LoVo (cell line): ENCODE results near the gene SCRN2.

Experiments used
- DNase-seq: peaks from one replicate; pipeline ENCODE4 v3.0.0-alpha.2; 2016; ENCODE audit warnings: low spot score

SCRN2 gene

DNA sequence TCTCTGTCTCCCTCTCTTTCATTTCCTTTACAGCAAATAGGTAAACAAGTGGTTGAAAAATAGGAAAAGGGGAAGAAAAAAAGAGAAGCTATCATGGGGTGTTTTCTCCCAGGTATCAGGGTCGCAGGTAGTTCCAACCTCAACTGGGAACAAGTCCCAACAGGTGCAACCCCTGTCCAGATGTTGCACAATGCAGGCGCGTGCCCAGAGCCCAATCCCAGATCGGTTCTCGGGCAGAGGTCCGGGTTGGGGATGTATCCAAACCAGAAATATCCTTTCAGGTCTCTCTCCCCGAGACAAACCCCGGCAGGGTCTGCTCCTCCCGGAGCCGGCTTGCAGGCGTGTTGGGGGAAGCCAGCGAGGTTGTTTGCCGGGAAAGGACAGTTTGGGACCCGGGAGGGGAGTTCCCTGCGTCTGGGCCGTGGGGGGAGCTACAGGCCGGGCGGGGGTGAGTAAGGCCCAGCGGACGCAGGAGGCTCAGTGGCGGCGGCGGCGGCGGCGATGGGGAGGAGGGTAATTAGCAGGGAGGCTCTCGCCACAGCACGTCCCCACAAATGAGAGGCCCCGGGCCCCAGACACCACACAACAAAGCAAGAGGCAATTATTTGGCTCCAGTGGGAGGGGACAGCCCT is 31.1 kb upstream of the SCRN2 start:
- no peak for DNase-seq

DNA sequence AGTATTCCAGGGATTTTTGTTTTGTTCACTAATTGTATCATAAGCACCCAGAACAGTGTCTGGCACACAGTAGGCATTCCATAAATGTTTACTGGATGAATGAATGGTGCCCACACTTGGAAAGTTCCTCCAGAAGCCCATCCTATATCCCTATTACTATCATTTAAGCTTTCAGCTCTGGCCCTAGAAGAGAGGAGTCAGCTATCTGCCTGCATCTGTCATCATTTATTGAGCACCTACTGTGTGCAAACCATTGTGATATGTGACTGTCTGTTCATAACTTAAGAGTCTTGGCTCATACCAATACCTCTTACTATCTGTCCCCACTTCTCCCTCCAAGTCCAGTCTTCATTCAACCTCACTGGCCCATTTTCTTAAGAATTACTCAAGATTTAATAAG is 30.0 kb upstream of the SCRN2 start:
- DNase-seq = no peak

DNA sequence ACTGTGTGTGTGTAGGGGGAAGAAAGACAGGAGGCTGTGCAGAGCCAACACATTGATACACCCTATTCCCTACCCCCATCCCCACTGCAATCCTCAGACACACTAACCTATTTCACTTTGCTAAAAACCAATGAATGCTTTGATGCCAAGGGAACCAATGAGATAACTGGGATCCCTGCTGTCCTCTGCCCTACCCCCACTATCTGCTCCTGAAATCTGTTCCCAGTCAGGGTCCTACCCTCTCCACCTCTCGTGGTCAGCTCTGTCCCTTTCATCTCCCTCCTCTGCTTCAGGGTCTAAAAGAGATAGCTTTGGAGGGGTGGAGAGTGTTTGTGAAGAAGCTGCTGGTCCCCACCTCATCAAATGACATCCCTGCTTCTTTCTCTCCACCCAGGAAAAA is 29.0 kb upstream of the SCRN2 start:
- no peak for DNase-seq

- DNase-seq = no peak
Observed at GRCh38 chr17:47869114-47869513, 28.0 kb upstream of the SCRN2 start.

- no peak for DNase-seq
Observed at GRCh38 chr17:47867813-47868533, 26.9 kb upstream of the SCRN2 start.

GRCh38 chr17:47866941-47867340 is 25.9 kb upstream of the SCRN2 start:
- no peak for DNase-seq

DNA sequence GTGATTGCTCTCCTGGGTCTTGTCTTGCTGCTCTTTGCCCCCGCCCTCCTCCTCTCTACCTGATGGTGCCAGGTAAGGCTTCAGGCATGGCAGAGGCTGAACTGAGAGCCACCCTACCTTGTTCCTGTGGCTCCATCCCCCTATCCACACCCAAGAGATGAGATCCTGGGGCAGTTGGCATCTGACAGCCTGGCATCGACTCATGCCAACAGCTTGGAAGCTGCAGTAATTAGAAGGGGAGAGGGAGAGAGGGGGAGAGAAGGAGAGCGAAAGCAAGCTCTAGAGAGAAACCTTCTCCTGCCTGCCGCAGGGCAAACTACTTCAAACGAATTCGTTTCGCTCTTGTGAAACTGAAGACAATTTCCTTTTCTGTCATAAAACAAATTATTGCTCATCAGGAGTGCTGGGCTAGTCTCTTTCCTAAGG is 23.7 kb upstream of the SCRN2 start:
- no peak for DNase-seq

DNA sequence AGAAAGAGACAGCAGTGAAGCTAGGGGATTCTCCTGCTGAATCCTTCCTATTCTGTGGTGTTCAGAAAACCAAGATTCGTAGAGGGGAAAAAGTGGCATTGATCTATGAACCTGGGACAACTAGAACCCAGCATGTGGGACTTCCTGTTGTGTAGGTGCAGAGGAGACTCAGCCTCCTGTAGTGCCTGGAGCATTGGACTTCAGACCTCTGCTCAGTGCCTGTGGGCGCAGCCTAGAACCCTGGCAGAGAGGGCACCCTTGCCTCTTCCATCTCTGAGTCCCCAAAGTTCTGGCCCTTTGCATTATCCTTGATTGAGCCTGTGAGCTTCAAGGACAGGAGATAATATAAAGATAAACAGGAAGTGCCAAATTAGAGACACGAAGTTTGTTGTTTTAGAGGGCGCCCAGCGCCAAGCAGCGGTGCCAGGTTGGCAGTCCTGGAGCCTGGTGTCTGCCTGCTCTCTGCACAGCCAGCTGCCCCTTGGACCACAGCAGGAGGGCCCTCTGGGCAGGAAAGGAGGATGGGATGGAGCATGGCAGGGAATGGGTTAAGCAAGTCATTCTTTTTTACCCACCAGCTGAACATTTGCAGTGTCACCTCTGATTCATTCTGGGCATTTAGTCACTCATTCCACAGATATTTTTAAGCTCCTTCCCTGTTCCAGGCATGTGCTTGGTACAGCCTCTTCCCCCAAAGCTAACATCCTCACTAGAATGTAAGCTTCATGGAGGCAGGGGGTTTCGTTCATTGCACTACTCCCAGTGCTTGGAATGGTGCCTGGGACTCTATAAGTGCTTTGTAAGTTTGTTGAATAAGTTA is 21.8 kb upstream of the SCRN2 start:
- DNase-seq = peak; percentile 41

- no peak for DNase-seq
Observed at GRCh38 chr17:47860386-47860785, 19.3 kb upstream of the SCRN2 start.

DNA sequence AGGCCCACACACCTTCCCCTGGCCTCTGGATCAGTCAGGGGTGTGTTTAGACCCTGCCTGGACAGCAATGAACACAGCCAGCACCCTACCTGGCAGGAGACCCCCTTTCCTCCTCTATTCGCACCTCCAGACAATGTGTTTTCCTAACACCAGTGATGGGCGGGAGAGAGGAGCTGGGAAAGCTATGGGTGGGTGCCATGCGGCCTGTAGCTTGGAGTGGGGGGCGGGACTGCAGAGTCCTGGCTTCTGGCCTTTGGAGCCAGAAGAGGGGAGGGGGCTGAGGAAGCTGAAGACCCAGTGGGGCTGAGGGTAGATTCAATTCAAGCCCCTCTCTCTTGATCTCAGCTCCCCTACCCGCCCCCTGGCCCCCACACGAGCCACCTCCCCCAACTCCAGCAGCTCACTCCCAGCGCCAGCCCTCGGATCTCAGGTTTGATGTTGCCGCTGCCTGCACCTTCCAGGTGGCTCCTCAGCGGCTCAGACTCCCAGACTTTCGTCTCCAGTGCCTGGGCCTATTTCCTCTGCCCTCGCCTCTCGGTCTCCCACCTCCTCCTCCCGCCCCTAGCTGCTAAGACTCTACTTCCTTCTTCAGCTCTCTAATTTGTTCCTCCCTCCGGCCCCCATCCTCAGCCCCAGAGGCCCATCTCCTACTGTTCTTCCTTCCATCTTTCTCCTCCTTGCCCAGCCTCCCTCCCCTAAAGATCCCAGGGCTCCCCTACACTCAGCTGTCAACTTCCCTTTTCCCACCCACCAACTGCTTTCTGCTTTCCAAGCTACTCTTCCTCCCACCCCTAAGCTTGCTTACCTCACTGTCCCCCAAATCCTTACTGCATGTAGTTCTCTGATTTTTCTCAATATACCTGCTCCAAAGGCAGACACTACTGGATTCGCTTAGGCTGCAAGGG is 16.7 kb upstream of the SCRN2 start:
- DNase-seq = no peak

- no peak for DNase-seq
Observed at GRCh38 chr17:47856830-47857229, 15.8 kb upstream of the SCRN2 start.

- DNase-seq = no peak
Observed at GRCh38 chr17:47855737-47856136, 14.7 kb upstream of the SCRN2 start.

- no peak for DNase-seq
Observed at GRCh38 chr17:47853616-47854015, 12.5 kb upstream of the SCRN2 start.

GRCh38 chr17:47852113-47852949 is 11.3 kb upstream of the SCRN2 start:
- DNase-seq = no peak

DNA sequence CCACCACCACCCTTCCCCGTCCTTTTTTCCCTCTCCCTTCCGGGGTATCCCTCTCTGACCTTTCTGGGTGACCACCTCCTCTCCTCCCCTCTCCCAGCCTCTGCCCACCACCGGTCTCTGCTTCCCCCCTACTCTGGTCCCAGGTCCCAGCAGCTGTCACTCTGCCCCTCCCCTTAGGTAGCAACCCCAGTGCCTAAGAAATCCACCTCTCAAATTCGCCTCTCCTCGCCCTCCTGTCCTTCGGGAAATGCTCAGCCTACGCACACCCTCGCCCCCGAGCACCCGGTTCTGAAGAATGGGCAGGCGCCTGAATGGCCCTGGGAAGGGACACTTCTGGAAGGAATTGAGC is 10.7 kb upstream of the SCRN2 start:
- DNase-seq = no peak

GRCh38 chr17:47850692-47851573 is 9.9 kb upstream of the SCRN2 start, which contains the start of gene SP6:
Gene SP6 (minus strand): TSS chr17:47851163. CDS start chr17:47848429, 2,734 bp downstream.
- peak; percentile 90 for DNase-seq

- no peak for DNase-seq
Observed at GRCh38 chr17:47850373-47850691, 9.3 kb upstream of the SCRN2 start.

- DNase-seq = no peak
Observed at GRCh38 chr17:47848198-47848513, 7.1 kb upstream of the SCRN2 start.

GRCh38 chr17:47847341-47848197 is 6.5 kb upstream of the SCRN2 start:
- no peak for DNase-seq
